Endothelial cell of umbilical vein (primary cell): ENCODE data around the gene C9orf72. TPM values are rescaled to one million over a fixed set of nuclear protein-coding genes. Genes with fewer than 3 reads are reported as not detected.

Experiments
- BruUV-seq: library from RNA; stranded (reverse); fragments of 400-500 nt; replicated peaks from 2 replicates; lab custom pipeline; 2021; lab: Mats Ljungman, UMichigan
- CTCF ChIA-PET: fragments of 300-600, 350-600 bp; sonication (Branson Sonifier 250); formaldehyde crosslinking; loops from one replicate; lab custom pipeline; 2021; ENCODE audit warnings: antibody characterized with exemption, inconsistent platforms; lab: Charles Lee
- POLR2A ChIA-PET: fragments of 300-600, 350-600 bp; sonication (Branson Sonifier 250); formaldehyde crosslinking; loops from one replicate; lab custom pipeline; 2021; ENCODE audit warnings: antibody characterized with exemption, inconsistent platforms; lab: Charles Lee
- DNase-seq: peaks from one replicate; pipeline ENCODE4 v3.0.0-alpha.2; 2011; ENCODE audit warnings: low read depth, low spot score
- FAIRE-seq: peaks from 2 replicates; lab custom pipeline; 2011; peaks lifted over from hg19 to GRCh38; lab: Jason Lieb, UNC
- H2AFZ ChIP-seq: 2 replicates; pipeline ENCODE4 v1.6.0; 2012; ENCODE audit warnings: low read depth, low read length, control low read depth, inconsistent platforms
- H3K27ac ChIP-seq: 2 replicates; pipeline ENCODE4 v1.5.1; 2011; ENCODE audit warnings: low read depth, mild to moderate bottlenecking, control low read depth, low read length, moderate library complexity; ENCODE audit not compliant: insufficient read depth
- H3K27me3 ChIP-seq, 2 experiments: 2 replicates each; pipeline versions ENCODE4 v1.6.0 to v1.6.1; 2011; ENCODE audit warnings: low read length in 2 of 2, mixed read lengths in 1 of 2; ENCODE audit not compliant: control insufficient read depth in 2 of 2, insufficient read depth in 2 of 2
- H3K36me3 ChIP-seq, 2 experiments: 2 replicates in 1 of 2; 3 replicates in 1 of 2; pipeline ENCODE4 v1.5.1; 2011; ENCODE audit warnings: low read length in 2 of 2, mild to moderate bottlenecking in 1 of 2, moderate library complexity in 1 of 2; ENCODE audit not compliant: control insufficient read depth in 2 of 2, insufficient read depth in 2 of 2; ENCODE audit errors: extremely low read depth in 1 of 2
- H3K4me1 ChIP-seq: 3 replicates; pipeline ENCODE4 v1.5.1; 2011; ENCODE audit warnings: mild to moderate bottlenecking, low read length; ENCODE audit not compliant: control insufficient read depth, insufficient read depth; ENCODE audit errors: extremely low read depth
- H3K4me2 ChIP-seq: 2 replicates; pipeline ENCODE4 v1.6.1; 2011; ENCODE audit warnings: low read length, control low read depth, mixed read lengths; ENCODE audit not compliant: insufficient read depth
- H3K4me3 ChIP-seq, 3 experiments: fragments of 200-600 bp in 1 of 3; sonication (generic), shearing (Covaris generic) in 1 of 3; replicated peaks in 1 of 3; 2 replicates each; pipeline ENCODE4 v1.5.1; 2011 to 2016; ENCODE audit warnings: control low read depth in 3 of 3, low read length in 3 of 3, mild to moderate bottlenecking in 2 of 3, inconsistent platforms in 1 of 3, low read depth in 1 of 3, moderate library complexity in 1 of 3; ENCODE audit not compliant: insufficient read depth in 1 of 3
- H3K79me2 ChIP-seq: 2 replicates; pipeline ENCODE4 v1.6.0; 2012; ENCODE audit warnings: low read length, inconsistent platforms; ENCODE audit not compliant: control insufficient read depth, insufficient read depth
- H3K9ac ChIP-seq: replicated peaks from 2 replicates; pipeline ENCODE3; 2011; ENCODE audit warnings: low read length, control low read depth; ENCODE audit not compliant: insufficient read depth; ENCODE audit errors: extremely low read depth
- H3K9me1 ChIP-seq: replicated peaks from 3 replicates; pipeline ENCODE4 v1.6.0; 2011; ENCODE audit warnings: mild to moderate bottlenecking, low read length; ENCODE audit not compliant: control insufficient read depth, insufficient read depth; ENCODE audit errors: extremely low read depth
- H3K9me3 ChIP-seq: replicated peaks from 2 replicates; pipeline ENCODE4 v1.5.1; 2012; ENCODE audit warnings: low read length, inconsistent platforms; ENCODE audit not compliant: control insufficient read depth, insufficient read depth
- H4K20me1 ChIP-seq: replicated peaks from 2 replicates; pipeline ENCODE3; 2011; ENCODE audit warnings: mild to moderate bottlenecking, low read length; ENCODE audit not compliant: control insufficient read depth, insufficient read depth; ENCODE audit errors: extremely low read depth
- EZH2 ChIP-seq: IDR thresholded peaks from 2 replicates; pipeline ENCODE4 v1.6.1; 2012; ENCODE audit warnings: borderline replicate concordance, low read depth, mild to moderate bottlenecking, moderate library complexity, low read length, inconsistent platforms; ENCODE audit not compliant: severe bottlenecking
- FOS ChIP-seq: IDR thresholded peaks from 2 replicates; pipeline ENCODE4 v1.6.1; 2011; ENCODE audit warnings: mild to moderate bottlenecking, low read length, moderate library complexity, borderline replicate concordance; ENCODE audit not compliant: insufficient read depth
- GATA2 ChIP-seq: IDR thresholded peaks from 2 replicates; pipeline ENCODE4 v1.7.0; 2011; ENCODE audit warnings: low read depth, mild to moderate bottlenecking, moderate library complexity, mixed read lengths, low read length; ENCODE audit not compliant: insufficient read length, insufficient read depth
- JUN ChIP-seq: IDR thresholded peaks from 2 replicates; pipeline ENCODE4 v1.6.1; 2011; ENCODE audit warnings: borderline replicate concordance, low read depth; ENCODE audit not compliant: insufficient read length, insufficient read depth
- MYC ChIP-seq: IDR thresholded peaks from one replicate; pipeline ENCODE4 v1.6.1; 2011; ENCODE audit warnings: mild to moderate bottlenecking, low read depth, low read length
- POLR2A ChIP-seq: IDR thresholded peaks from 2 replicates; pipeline ENCODE4 v1.6.1; 2012; ENCODE audit warnings: low read depth, mild to moderate bottlenecking, control low read depth, low read length
- POLR2AphosphoS5 ChIP-seq: IDR thresholded peaks from 2 replicates; pipeline ENCODE4 v1.6.1; 2012; ENCODE audit warnings: low read depth, mild to moderate bottlenecking, control low read depth, low read length, moderate library complexity; ENCODE audit not compliant: insufficient read depth
- dilution Hi-C: fragments of 300-500 bp; cut with MboI; formaldehyde crosslinking; loops from one replicate; pipeline ENCODE4 v1.15.0; 2019; ENCODE audit warnings: low sequenced_read_pairs; ENCODE audit not compliant: extremely low pct_ligation_motif_present
- intact Hi-C: fragments of 100-400 bp; cut with micrococcal nuclease; formaldehyde crosslinking; loops from one replicate; pipeline ENCODE4 v1.10.0; 2022
- polyA plus RNA-seq, 4 experiments: library from polyadenylated mRNA; depleted of rRNA in 3 of 4; stranded (reverse) in 3 of 4; unstranded in 1 of 4; fragments of >200 nt; gene quantifications; 2 replicates each; pipeline versions ENCODE4 v1.2.1 to v1.2.3, GENCODE V29; 2011 to 2012; ENCODE audit warnings: missing spikeins in 1 of 4
- total RNA-seq: library from RNA; stranded (reverse); gene quantifications from 2 replicates; pipeline ENCODE4 v1.2.3, GENCODE V29; 2021
- TF ChIP-seq, protein P1 (sequence below), 2 donors: IDR thresholded peaks; 1 replicate in 1 of 2; 2 replicates in 1 of 2; pipeline ENCODE4 v1.5.1; 2011; ENCODE audit warnings: low read length in 2 of 2, mild to moderate bottlenecking in 2 of 2, moderate library complexity in 2 of 2, control low read depth in 1 of 2, inconsistent platforms in 1 of 2, low read depth in 1 of 2; ENCODE audit not compliant: insufficient read depth in 1 of 2; ENCODE audit errors: extremely low read depth in 1 of 2
- TF ChIP-seq, protein P2 (sequence below): IDR thresholded peaks from 2 replicates; pipeline ENCODE4 v1.6.1; 2011; ENCODE audit not compliant: insufficient read depth, insufficient read length

Gene C9orf72
- total and polyA plus RNA-seq, 2 donors (not counting 3 experiments of a cell fraction or from before 2014, with no cell fraction given): 2.7 to 7.3 TPM

- no TSS peak for BruUV-seq
- POLR2A ChIA-PET: no interaction called here
- Histone ChIP-seq H3K9me3 (no peaks in the 10 kb centered on the region), H3K9ac (no peak overlapping the region), H3K36me3 (no peaks in the 10 kb centered on the region), H3K27me3 (no peaks in the 10 kb centered on the region), H3K4me2 (no peak overlapping the region), H3K27ac (no peak overlapping the region), H2AFZ (no peak overlapping the region), H3K4me1 (no peaks in the 10 kb centered on the region), H3K9me1 (no peaks in the 10 kb centered on the region), H3K4me3 (no peak overlapping the region), H3K79me2 (no peaks in the 10 kb centered on the region), H4K20me1 (no peaks in the 10 kb centered on the region)
- intact Hi-C loops (no loop called here), dilution Hi-C loops (no loop called here)
- FAIRE-seq (no peak), DNase-seq (no peak)
- CTCF ChIA-PET: interaction anchor here (1.4 kb wide), 1 partner anchor 15 kb away, joined by 5 read pairs; no protein-coding TSS in a partner anchor
- TF ChIP-seq MYC: no peak
- TF ChIP-seq, protein P1, sequence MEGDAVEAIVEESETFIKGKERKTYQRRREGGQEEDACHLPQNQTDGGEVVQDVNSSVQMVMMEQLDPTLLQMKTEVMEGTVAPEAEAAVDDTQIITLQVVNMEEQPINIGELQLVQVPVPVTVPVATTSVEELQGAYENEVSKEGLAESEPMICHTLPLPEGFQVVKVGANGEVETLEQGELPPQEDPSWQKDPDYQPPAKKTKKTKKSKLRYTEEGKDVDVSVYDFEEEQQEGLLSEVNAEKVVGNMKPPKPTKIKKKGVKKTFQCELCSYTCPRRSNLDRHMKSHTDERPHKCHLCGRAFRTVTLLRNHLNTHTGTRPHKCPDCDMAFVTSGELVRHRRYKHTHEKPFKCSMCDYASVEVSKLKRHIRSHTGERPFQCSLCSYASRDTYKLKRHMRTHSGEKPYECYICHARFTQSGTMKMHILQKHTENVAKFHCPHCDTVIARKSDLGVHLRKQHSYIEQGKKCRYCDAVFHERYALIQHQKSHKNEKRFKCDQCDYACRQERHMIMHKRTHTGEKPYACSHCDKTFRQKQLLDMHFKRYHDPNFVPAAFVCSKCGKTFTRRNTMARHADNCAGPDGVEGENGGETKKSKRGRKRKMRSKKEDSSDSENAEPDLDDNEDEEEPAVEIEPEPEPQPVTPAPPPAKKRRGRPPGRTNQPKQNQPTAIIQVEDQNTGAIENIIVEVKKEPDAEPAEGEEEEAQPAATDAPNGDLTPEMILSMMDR (IDR thresholded peaks at IDR 0.05; ENCODE audit: extremely low read depth in 1 of 2, insufficient read depth in 1 of 2, low read depth in 1 of 2, low read length in 2 of 2): no peak
- TF ChIP-seq EZH2: no peak
- TF ChIP-seq POLR2AphosphoS5: no peak
- TF ChIP-seq, protein P2, sequence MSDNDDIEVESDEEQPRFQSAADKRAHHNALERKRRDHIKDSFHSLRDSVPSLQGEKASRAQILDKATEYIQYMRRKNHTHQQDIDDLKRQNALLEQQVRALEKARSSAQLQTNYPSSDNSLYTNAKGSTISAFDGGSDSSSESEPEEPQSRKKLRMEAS: no peak
- TF ChIP-seq POLR2A: no peak
- no peak for TF ChIP-seq FOS
- no peak for TF ChIP-seq JUN
- no peak for TF ChIP-seq GATA2
Observed at GRCh38 chr9:27563738-27564430, 9.4 kb downstream of the C9orf72 start.
